WTC11 (cell line): ENCODE results near the gene IFNG.

ENCODE experiments used
- NFYB ChIP-seq: sonication (generic); formaldehyde crosslinking; conservative IDR thresholded peaks from 2 replicates; pipeline ENCODE4 v1.8.0; 2022; ENCODE audit warnings: low read depth, missing genetic modification reagents
- TF ChIP-seq, protein P1 (sequence below): fragments of 200-600 bp; IDR thresholded peaks from 2 replicates; pipeline ENCODE4 v1.8.0; 2022; ENCODE audit warnings: antibody characterized with exemption

DNA sequence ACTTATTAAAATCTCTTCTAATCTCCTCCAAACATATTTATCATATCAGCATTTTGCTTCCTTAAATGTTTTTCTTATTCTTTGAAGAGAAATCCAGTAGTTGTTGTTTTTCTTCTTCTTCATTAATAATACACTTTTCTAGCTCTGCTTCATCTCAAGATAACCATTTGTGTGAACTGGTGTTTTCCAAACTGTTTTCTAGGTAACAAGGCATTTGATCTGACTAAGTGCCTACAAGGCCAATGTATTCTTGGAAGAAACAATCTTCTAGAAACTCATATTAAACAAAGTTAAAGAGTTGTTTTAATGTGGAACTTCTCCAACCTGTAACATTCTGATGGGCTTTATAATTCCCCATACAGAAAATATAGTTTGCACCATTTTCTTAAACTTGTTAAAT, 30.8 kb upstream of the IFNG start:
- no peak for TF ChIP-seq NFYB (CRISPR knock-in tag)
- TF ChIP-seq, protein P1, sequence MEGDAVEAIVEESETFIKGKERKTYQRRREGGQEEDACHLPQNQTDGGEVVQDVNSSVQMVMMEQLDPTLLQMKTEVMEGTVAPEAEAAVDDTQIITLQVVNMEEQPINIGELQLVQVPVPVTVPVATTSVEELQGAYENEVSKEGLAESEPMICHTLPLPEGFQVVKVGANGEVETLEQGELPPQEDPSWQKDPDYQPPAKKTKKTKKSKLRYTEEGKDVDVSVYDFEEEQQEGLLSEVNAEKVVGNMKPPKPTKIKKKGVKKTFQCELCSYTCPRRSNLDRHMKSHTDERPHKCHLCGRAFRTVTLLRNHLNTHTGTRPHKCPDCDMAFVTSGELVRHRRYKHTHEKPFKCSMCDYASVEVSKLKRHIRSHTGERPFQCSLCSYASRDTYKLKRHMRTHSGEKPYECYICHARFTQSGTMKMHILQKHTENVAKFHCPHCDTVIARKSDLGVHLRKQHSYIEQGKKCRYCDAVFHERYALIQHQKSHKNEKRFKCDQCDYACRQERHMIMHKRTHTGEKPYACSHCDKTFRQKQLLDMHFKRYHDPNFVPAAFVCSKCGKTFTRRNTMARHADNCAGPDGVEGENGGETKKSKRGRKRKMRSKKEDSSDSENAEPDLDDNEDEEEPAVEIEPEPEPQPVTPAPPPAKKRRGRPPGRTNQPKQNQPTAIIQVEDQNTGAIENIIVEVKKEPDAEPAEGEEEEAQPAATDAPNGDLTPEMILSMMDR = no peak
